Vagina (tissue), 2 donors: Measurements from ENCODE around the gene RBP5.

Experiments used
- CTCF ChIP-seq, 3 experiments: fragments of 450-650 bp in 2 of 3; fragments of 200-600 bp in 1 of 3; sonication (generic) in 1 of 3; IDR thresholded peaks; one replicate each; pipeline ENCODE4 v1.5.1; 2017 to 2019; ENCODE audit warnings: antibody characterized with exemption in 3 of 3, mild to moderate bottlenecking in 2 of 3, moderate library complexity in 2 of 3
- POLR2A ChIP-seq, 2 donors: fragments of 450-650 bp; IDR thresholded peaks; one replicate each; pipeline ENCODE4 v1.6.1; 2017; ENCODE audit warnings: antibody characterized with exemption in 2 of 2, mild to moderate bottlenecking in 2 of 2, moderate library complexity in 2 of 2

- TF ChIP-seq POLR2A (IDR thresholded peaks at IDR 0.05) (no peak), CTCF (IDR thresholded peaks at IDR 0.05) (no peak)
Observed at GRCh38 chr12:7130701-7131501, 2.2 kb upstream of the RBP5 start.
